Parathyroid adenoma (tissue), 2 donors: ENCODE data around the gene LARP4B.

Source experiments
- H2AFZ ChIP-seq: fragments of 300-600 bp; sonication (generic); one replicate; pipeline ENCODE4 v1.7.0; 2017; ENCODE audit warnings: antibody characterized with exemption, mild to moderate bottlenecking
- H3K27ac ChIP-seq: fragments of 300-600 bp; sonication (generic); one replicate; pipeline ENCODE4 v1.7.0; 2017
- H3K27me3 ChIP-seq: fragments of 300-600 bp; sonication (generic); one replicate; pipeline ENCODE4 v1.7.0; 2017; ENCODE audit warnings: low read length; ENCODE audit not compliant: control insufficient read depth, insufficient read depth
- H3K36me3 ChIP-seq: fragments of 300-600 bp; sonication (generic); one replicate; pipeline ENCODE4 v1.7.0; 2017; ENCODE audit warnings: low read length; ENCODE audit not compliant: control insufficient read depth, insufficient read depth
- H3K4me1 ChIP-seq: fragments of 300-600 bp; sonication (generic); one replicate; pipeline ENCODE4 v1.7.0; 2017; ENCODE audit warnings: control low read depth
- H3K4me2 ChIP-seq: fragments of 300-600 bp; sonication (generic); one replicate; pipeline ENCODE4 v1.7.0; 2017; ENCODE audit warnings: low read length
- H3K4me3 ChIP-seq: fragments of 300-600 bp; sonication (generic); one replicate; pipeline ENCODE4 v1.7.0; 2017; ENCODE audit warnings: low read depth, low read length
- H3K79me2 ChIP-seq: fragments of 300-600 bp; sonication (generic); one replicate; pipeline ENCODE4 v1.7.0; 2017; ENCODE audit warnings: control low read depth
- H3K9ac ChIP-seq: fragments of 300-600 bp; sonication (generic); one replicate; pipeline ENCODE4 v1.7.0; 2017; ENCODE audit warnings: mild to moderate bottlenecking
- H3K9me3 ChIP-seq: fragments of 300-600 bp; sonication (generic); one replicate; pipeline ENCODE4 v1.7.0; 2017; ENCODE audit warnings: low read length; ENCODE audit not compliant: control insufficient read depth
- TF ChIP-seq, protein P1 (sequence below): fragments of 300-600 bp; sonication (generic); IDR thresholded peaks from one replicate; pipeline ENCODE4 v1.7.0; 2017; ENCODE audit warnings: antibody characterized with exemption, mild to moderate bottlenecking
- donor health status: primary hyperparathyroidism.

LARP4B gene

DNA sequence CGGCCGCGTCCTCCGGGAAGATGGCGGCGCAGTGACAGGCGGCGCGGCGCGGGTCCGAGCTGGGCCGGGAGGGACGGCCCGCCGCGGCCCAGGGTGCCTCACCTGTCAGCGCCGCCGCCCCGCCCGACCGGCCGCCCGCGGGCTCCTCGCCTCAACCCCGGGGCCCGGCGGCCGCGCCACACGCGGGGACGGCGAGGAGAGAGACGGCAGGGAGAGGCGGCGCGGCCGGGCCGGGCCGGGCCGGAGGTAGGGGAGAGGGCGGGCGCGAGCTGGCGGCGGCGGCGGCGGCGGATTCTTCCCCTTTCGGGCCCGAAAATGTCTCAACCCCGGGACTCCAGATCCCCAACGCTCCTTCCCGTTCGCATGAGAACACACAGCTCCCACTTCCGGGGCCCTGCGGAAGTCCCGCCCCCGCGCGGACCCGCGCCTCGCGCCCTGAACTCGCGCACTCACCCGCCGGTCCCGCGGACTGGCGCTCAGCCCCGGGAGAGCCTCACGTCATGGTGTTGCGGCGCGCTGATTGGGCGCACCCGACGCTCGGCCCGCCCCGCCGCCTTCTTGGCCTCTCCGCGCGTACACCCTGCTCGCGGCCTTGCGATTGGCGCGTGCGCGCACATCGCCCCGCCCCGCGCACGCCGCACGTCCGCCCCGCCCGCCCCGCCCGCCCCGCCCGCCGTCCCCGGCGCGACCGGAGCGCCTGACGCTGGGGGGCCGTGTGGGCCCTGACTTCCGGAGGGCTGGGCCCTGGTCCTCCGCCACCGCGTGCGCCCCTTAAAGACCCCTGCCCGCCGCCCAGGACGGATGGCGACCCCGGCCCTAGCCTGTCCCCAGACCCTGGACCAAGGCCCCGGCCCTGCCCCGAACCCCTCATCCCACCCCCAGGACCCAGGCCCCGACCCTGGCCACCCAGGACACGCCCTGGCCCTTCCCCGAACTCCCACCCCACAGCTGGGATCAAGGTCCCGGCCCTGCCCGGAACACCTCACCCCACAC, at the start of gene LARP4B:
TSS of gene LARP4B (minus strand) at position 380 of the 993 bp plus-strand sequence. CDS start 45,984 bp downstream, outside the sequence.
- H3K36me3 ChIP-seq: no peaks in the 10 kb centered on the region
- H3K4me3 ChIP-seq: peak within 1 kb of the TSS; percentile 69
- H3K27me3 ChIP-seq: no peaks in the 10 kb centered on the region
- H3K9me3 ChIP-seq: no peaks in the 10 kb centered on the region
- TF ChIP-seq, protein P1, sequence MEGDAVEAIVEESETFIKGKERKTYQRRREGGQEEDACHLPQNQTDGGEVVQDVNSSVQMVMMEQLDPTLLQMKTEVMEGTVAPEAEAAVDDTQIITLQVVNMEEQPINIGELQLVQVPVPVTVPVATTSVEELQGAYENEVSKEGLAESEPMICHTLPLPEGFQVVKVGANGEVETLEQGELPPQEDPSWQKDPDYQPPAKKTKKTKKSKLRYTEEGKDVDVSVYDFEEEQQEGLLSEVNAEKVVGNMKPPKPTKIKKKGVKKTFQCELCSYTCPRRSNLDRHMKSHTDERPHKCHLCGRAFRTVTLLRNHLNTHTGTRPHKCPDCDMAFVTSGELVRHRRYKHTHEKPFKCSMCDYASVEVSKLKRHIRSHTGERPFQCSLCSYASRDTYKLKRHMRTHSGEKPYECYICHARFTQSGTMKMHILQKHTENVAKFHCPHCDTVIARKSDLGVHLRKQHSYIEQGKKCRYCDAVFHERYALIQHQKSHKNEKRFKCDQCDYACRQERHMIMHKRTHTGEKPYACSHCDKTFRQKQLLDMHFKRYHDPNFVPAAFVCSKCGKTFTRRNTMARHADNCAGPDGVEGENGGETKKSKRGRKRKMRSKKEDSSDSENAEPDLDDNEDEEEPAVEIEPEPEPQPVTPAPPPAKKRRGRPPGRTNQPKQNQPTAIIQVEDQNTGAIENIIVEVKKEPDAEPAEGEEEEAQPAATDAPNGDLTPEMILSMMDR: no peak
- no peaks in the 10 kb centered on the region for H3K4me1 ChIP-seq
- H3K4me2 ChIP-seq: peak within 1 kb of the TSS; percentile 83
- H2AFZ ChIP-seq: peak within 1 kb of the TSS; percentile 72
- H3K9ac ChIP-seq: peak within 1 kb of the TSS; percentile 31
- peaks cover 30% of the 10 kb centered on the region for H3K79me2 ChIP-seq
- H3K27ac ChIP-seq: peak within 1 kb of the TSS; percentile 72

DNA sequence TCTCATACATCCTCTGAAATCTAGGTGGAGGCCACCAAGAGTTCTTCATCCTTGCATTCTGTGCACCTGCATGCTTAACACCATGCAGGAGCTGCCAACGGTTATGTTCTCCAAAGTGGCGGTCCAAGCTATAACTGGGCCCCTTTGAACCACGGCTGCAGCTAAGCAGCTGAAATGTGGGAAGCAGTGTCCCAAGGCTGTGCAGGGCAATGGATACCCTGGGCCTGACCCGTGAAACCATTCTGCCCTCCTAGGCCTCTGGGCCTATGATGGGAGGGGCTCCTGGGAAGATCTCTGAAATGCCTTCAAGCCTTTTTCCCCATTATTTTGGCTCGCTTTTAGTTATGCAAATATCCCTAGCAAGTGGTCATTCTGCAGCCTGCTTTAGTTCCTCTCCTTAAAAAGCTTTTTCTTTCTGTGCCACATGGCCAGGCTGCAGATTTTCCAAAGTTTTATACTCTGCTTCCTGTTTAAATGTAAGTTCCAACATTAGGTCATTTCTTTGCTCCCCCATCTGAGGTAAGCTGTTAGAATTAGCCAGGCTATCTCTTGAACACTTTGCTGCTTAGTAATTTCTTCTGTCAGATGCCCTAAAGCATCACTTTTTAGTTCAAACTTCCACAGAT, 49.1 kb upstream of the LARP4B start:
- Histone ChIP-seq H3K79me2 (peaks cover 3% of the 10 kb centered on the region), H2AFZ (no peak overlapping the region), H3K4me1 (peaks cover 3% of the 10 kb centered on the region), H3K27ac (no peak overlapping the region), H3K4me2 (no peak overlapping the region), H3K36me3 (no peaks in the 10 kb centered on the region), H3K4me3 (no peak overlapping the region), H3K27me3 (no peaks in the 10 kb centered on the region), H3K9me3 (no peaks in the 10 kb centered on the region), H3K9ac (no peak overlapping the region)
- TF ChIP-seq, protein P1: no peak

DNA sequence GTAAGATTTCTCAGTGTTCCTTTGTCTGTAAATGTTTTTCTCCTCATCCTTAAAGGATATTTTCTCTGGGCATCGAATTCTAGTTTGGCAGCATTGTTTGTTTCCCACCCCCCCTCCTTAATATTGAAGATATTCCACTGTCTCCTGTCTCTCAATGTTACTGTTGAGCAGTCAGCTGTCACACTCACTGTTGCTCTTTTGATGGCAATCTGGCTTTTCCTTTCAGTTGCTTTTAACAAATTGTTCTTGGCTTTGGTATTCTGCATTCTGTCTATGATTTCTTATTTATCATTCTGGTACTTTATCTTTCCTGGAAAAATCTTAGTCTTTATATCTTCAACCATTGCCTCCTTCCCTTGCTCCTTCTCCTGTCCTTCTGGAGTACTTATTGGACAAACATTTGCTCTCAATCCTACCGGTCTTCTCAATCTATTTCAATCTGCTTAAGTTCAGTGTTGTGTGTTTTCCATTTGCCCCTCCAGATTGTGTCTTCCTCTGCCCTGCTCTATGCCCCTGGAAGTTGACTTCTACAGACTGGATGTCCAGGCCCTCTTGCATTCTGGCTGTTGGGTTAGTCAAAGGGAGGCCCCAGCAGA, 47.4 kb upstream of the LARP4B start:
- no peak overlapping the region for H3K9ac ChIP-seq
- no peak overlapping the region for H3K27ac ChIP-seq
- H3K27me3 ChIP-seq: no peaks in the 10 kb centered on the region
- TF ChIP-seq, protein P1: no peak
- no peaks in the 10 kb centered on the region for H3K36me3 ChIP-seq
- H3K79me2 ChIP-seq: no peaks in the 10 kb centered on the region
- no peaks in the 10 kb centered on the region for H3K4me1 ChIP-seq
- no peak overlapping the region for H3K4me2 ChIP-seq
- no peak overlapping the region for H2AFZ ChIP-seq
- no peak overlapping the region for H3K4me3 ChIP-seq
- no peaks in the 10 kb centered on the region for H3K9me3 ChIP-seq

DNA sequence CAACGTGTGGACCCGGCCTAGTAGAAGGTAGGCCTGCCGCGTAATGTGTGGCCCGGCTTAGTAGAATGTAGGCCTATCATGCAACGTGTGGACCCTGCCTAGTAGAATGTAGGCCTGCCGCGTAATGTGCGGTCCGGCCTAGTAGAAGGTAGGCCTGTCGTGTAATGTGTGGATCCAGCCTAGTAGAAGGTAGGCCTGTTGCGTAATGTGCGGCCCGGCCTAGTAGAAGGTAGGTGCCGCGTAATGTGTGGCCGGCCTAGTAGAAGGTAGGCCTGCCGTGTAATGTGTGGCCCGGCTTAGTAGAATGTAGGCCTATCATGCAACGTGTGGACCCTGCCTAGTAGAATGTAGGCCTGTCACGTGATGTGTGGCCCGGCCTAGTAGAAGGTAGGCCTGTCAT, 44.8 kb upstream of the LARP4B start:
- Histone ChIP-seq H3K4me1 (peaks cover 4% of the 10 kb centered on the region), H3K4me3 (no peak overlapping the region), H3K27ac (no peak overlapping the region), H2AFZ (no peak overlapping the region), H3K79me2 (no peaks in the 10 kb centered on the region), H3K4me2 (no peak overlapping the region), H3K36me3 (no peaks in the 10 kb centered on the region), H3K9me3 (no peaks in the 10 kb centered on the region), H3K27me3 (no peaks in the 10 kb centered on the region), H3K9ac (no peak overlapping the region)
- TF ChIP-seq, protein P1: no peak
